HepG2 (cell line): ENCODE measurements around the gene RASIP1. TPM values are rescaled to one million over a fixed set of nuclear protein-coding genes. Genes with fewer than 3 reads are reported as not detected.
A peak's percentile ranks its signal among the peaks of the same experiment; 100 is the strongest.

Experiments used
- ELF3 ChIP-seq: IDR thresholded peaks from 2 replicates; pipeline ENCODE4 v1.6.1; 2016; ENCODE audit warnings: missing genetic modification reagents, missing compliant biosample characterization
- HDAC1 ChIP-seq: sonication (generic); formaldehyde crosslinking; IDR thresholded peaks from 2 replicates; pipeline ENCODE4 v1.5.1; 2020; ENCODE audit warnings: mild to moderate bottlenecking, missing genetic modification reagents
- HOXA3 ChIP-seq: sonication (generic); formaldehyde crosslinking; IDR thresholded peaks from 2 replicates; pipeline ENCODE4 v1.5.0; 2020; ENCODE audit warnings: missing genetic modification reagents
- KDM2A ChIP-seq: sonication (generic); formaldehyde crosslinking; IDR thresholded peaks from 2 replicates; pipeline ENCODE4 v1.4.0; 2020; ENCODE audit warnings: low read depth, missing genetic modification reagents, borderline replicate concordance
- POLR2G ChIP-seq: fragments of 200-400 bp; formaldehyde crosslinking; IDR thresholded peaks from 2 replicates; pipeline ENCODE4 v1.6.1; 2018; ENCODE audit warnings: mild to moderate bottlenecking, low read depth, low read length, moderate library complexity
- RFXANK ChIP-seq: IDR thresholded peaks from 2 replicates; pipeline ENCODE4 v1.6.1; 2016
- RXRB ChIP-seq: IDR thresholded peaks from 2 replicates; pipeline ENCODE4 v1.6.1; 2016; ENCODE audit warnings: borderline replicate concordance, missing genetic modification reagents, missing compliant biosample characterization
- SP1 ChIP-seq, 2 experiments: fragments of 450-650 bp in 1 of 2; sonication (generic) in 1 of 2; formaldehyde crosslinking in 1 of 2; IDR thresholded peaks; 2 replicates each; pipeline versions ENCODE4 v1.4.0 to v1.6.1; 2016 to 2020; ENCODE audit warnings: missing genetic modification reagents in 1 of 2
- TAF1 ChIP-seq: sonication (generic); formaldehyde crosslinking; IDR thresholded peaks from 2 replicates; pipeline ENCODE4 v1.4.0; 2020; ENCODE audit warnings: missing genetic modification reagents
- ZFP36L1 ChIP-seq: sonication (generic); formaldehyde crosslinking; IDR thresholded peaks from 2 replicates; pipeline ENCODE4 v1.8.0; 2022; ENCODE audit warnings: mild to moderate bottlenecking, missing genetic modification reagents, moderate library complexity
- ZNF547 ChIP-seq: sonication (generic); formaldehyde crosslinking; IDR thresholded peaks from 2 replicates; pipeline ENCODE4 v1.5.1; 2020; ENCODE audit warnings: mild to moderate bottlenecking, missing genetic modification reagents
- polyA plus RNA-seq, 8 experiments: library from polyadenylated mRNA; depleted of rRNA in 3 of 8; stranded (reverse) in 7 of 8; unstranded in 1 of 8; fragments of >200 nt; fragmentation: Illumina TruSeq in 4 of 8; extraction: Trizol in 4 of 8; gene quantifications; 2 replicates each; pipeline versions ENCODE4 v1.2.1 to v1.2.3, GENCODE V29; 2011 to 2016; ENCODE audit warnings: low read depth in 4 of 8, missing spikeins in 1 of 8, mixed read lengths in 1 of 8; ENCODE audit not compliant: insufficient read depth in 1 of 8
- total RNA-seq, 5 experiments: library from RNA; depleted of rRNA; stranded (reverse); fragments of >200 nt; fragmentation: Illumina TruSeq; extraction: Trizol; gene quantifications; 2 replicates each; pipeline ENCODE4 v1.2.3, GENCODE V29; 2016; ENCODE audit warnings: low read depth in 1 of 5
- TF ChIP-seq, protein P1 (sequence below): sonication (generic); formaldehyde crosslinking; IDR thresholded peaks from 2 replicates; pipeline ENCODE4 v1.4.0; 2020; ENCODE audit warnings: missing genetic modification reagents
- TF ChIP-seq, protein P2 (sequence below): sonication (generic); formaldehyde crosslinking; IDR thresholded peaks from 2 replicates; pipeline ENCODE4 v1.4.0; 2020; ENCODE audit warnings: mild to moderate bottlenecking, missing genetic modification reagents
- TF ChIP-seq, protein P3 (sequence below): sonication (generic); formaldehyde crosslinking; IDR thresholded peaks from 2 replicates; pipeline ENCODE4 v1.4.0; 2020; ENCODE audit warnings: mild to moderate bottlenecking, missing genetic modification reagents
- TF ChIP-seq, protein P4 (sequence below): sonication (generic); formaldehyde crosslinking; IDR thresholded peaks from 2 replicates; pipeline ENCODE4 v1.4.0; 2020; ENCODE audit warnings: missing genetic modification reagents
- TF ChIP-seq, protein P5 (sequence below): IDR thresholded peaks from 2 replicates; pipeline ENCODE4 v1.6.1; 2016

The RASIP1 gene
- total and polyA plus RNA-seq, 2 of the 13 experiments (the other 11 are each of a cell fraction or from before 2014, with no cell fraction given) = 0.44 to 0.58 TPM

DNA sequence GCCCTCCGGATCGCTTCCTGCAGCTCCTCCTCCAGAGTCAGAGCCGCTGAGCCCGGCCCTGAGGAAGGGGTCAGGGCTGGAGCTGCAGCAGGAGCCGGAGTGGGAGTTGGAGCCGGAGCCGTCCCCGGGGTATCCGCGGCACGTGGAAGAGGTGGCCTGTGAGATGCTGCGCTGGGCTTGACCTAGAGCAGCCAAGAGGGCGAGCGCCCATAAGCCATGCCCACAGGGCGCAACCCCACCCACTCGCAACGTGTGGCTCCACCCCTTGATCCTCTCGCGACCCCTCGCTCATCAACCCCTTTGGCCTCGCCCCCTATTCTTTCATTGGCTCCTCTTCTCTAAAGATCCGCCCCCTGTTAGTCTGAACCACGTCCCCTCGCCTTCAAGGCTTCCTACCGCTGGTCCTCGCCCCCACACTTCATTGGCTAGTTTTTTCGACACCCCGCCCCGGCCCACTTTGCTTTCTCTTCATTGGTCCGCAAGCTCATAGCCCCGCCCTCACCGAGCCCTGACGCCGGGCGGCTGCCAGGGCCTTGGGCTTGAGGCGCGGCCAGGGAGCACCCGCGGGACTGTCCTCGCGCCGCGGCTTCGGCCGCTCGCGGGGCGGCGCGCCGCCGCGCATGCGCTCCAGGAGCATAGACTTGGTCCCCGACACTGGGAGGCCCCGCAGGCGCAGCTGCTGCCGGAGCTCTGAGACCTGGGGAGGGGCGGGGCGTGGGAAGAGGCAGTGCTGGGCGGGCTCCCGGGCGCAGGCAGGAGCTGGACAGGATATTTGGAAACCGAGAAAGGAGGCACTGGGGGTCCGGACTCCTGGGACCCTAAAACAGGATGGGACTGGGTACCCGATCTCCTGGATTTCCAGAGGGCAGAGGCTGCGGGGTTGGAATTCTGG is 26.3 kb downstream of the RASIP1 start (continued):
- no peak for TF ChIP-seq SP1 (IDR thresholded peaks at IDR 0.05)
- TF ChIP-seq SP1 (CRISPR knock-in tag; IDR thresholded peaks at IDR 0.05) = peak; percentile 78
- TF ChIP-seq, protein P1, sequence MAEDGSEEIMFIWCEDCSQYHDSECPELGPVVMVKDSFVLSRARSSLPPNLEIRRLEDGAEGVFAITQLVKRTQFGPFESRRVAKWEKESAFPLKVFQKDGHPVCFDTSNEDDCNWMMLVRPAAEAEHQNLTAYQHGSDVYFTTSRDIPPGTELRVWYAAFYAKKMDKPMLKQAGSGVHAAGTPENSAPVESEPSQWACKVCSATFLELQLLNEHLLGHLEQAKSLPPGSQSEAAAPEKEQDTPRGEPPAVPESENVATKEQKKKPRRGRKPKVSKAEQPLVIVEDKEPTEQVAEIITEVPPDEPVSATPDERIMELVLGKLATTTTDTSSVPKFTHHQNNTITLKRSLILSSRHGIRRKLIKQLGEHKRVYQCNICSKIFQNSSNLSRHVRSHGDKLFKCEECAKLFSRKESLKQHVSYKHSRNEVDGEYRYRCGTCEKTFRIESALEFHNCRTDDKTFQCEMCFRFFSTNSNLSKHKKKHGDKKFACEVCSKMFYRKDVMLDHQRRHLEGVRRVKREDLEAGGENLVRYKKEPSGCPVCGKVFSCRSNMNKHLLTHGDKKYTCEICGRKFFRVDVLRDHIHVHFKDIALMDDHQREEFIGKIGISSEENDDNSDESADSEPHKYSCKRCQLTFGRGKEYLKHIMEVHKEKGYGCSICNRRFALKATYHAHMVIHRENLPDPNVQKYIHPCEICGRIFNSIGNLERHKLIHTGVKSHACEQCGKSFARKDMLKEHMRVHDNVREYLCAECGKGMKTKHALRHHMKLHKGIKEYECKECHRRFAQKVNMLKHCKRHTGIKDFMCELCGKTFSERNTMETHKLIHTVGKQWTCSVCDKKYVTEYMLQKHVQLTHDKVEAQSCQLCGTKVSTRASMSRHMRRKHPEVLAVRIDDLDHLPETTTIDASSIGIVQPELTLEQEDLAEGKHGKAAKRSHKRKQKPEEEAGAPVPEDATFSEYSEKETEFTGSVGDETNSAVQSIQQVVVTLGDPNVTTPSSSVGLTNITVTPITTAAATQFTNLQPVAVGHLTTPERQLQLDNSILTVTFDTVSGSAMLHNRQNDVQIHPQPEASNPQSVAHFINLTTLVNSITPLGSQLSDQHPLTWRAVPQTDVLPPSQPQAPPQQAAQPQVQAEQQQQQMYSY (CRISPR knock-in tag) = peak; percentile 72; the same call in 1 of the 2 replicates
- TF ChIP-seq HOXA3 (CRISPR knock-in tag) = 0 out of 2 replicates have a peak, but pooled peaks have one; percentile 74
- TF ChIP-seq, protein P2, sequence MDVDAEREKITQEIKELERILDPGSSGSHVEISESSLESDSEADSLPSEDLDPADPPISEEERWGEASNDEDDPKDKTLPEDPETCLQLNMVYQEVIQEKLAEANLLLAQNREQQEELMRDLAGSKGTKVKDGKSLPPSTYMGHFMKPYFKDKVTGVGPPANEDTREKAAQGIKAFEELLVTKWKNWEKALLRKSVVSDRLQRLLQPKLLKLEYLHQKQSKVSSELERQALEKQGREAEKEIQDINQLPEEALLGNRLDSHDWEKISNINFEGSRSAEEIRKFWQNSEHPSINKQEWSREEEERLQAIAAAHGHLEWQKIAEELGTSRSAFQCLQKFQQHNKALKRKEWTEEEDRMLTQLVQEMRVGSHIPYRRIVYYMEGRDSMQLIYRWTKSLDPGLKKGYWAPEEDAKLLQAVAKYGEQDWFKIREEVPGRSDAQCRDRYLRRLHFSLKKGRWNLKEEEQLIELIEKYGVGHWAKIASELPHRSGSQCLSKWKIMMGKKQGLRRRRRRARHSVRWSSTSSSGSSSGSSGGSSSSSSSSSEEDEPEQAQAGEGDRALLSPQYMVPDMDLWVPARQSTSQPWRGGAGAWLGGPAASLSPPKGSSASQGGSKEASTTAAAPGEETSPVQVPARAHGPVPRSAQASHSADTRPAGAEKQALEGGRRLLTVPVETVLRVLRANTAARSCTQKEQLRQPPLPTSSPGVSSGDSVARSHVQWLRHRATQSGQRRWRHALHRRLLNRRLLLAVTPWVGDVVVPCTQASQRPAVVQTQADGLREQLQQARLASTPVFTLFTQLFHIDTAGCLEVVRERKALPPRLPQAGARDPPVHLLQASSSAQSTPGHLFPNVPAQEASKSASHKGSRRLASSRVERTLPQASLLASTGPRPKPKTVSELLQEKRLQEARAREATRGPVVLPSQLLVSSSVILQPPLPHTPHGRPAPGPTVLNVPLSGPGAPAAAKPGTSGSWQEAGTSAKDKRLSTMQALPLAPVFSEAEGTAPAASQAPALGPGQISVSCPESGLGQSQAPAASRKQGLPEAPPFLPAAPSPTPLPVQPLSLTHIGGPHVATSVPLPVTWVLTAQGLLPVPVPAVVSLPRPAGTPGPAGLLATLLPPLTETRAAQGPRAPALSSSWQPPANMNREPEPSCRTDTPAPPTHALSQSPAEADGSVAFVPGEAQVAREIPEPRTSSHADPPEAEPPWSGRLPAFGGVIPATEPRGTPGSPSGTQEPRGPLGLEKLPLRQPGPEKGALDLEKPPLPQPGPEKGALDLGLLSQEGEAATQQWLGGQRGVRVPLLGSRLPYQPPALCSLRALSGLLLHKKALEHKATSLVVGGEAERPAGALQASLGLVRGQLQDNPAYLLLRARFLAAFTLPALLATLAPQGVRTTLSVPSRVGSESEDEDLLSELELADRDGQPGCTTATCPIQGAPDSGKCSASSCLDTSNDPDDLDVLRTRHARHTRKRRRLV (CRISPR knock-in tag) = no peak
- peak; percentile 44; the same call in 1 of the 2 replicates for TF ChIP-seq HDAC1 (CRISPR knock-in tag)
- TF ChIP-seq, protein P3, sequence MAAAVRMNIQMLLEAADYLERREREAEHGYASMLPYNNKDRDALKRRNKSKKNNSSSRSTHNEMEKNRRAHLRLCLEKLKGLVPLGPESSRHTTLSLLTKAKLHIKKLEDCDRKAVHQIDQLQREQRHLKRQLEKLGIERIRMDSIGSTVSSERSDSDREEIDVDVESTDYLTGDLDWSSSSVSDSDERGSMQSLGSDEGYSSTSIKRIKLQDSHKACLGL (CRISPR knock-in tag) = peak; percentile 65
- TF ChIP-seq KDM2A (CRISPR knock-in tag) = peak; percentile 92
- peak; percentile 58; the same call in 1 of the 2 replicates for TF ChIP-seq TAF1 (CRISPR knock-in tag)
- peak; percentile 13; the same call in 1 of the 2 replicates for TF ChIP-seq ZFP36L1 (CRISPR knock-in tag)
- TF ChIP-seq, protein P4, sequence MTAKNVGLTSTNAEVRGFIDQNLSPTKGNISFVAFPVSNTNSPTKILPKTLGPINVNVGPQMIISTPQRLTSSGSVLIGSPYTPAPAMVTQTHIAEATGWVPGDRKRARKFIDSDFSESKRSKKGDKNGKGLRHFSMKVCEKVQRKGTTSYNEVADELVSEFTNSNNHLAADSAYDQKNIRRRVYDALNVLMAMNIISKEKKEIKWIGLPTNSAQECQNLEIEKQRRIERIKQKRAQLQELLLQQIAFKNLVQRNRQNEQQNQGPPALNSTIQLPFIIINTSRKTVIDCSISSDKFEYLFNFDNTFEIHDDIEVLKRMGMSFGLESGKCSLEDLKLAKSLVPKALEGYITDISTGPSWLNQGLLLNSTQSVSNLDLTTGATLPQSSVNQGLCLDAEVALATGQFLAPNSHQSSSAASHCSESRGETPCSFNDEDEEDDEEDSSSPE (CRISPR knock-in tag) = 0 out of 2 replicates have a peak, but pooled peaks have one; percentile 18
- TF ChIP-seq, protein P5, sequence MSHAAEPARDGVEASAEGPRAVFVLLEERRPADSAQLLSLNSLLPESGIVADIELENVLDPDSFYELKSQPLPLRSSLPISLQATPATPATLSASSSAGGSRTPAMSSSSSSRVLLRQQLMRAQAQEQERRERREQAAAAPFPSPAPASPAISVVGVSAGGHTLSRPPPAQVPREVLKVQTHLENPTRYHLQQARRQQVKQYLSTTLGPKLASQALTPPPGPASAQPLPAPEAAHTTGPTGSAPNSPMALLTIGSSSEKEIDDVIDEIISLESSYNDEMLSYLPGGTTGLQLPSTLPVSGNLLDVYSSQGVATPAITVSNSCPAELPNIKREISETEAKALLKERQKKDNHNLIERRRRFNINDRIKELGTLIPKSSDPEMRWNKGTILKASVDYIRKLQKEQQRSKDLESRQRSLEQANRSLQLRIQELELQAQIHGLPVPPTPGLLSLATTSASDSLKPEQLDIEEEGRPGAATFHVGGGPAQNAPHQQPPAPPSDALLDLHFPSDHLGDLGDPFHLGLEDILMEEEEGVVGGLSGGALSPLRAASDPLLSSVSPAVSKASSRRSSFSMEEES (CRISPR knock-in tag) = 0 out of 2 replicates have a peak, but pooled peaks have one; percentile 56
- peak; percentile 44; the same call in 1 of the 2 replicates for TF ChIP-seq RFXANK (CRISPR knock-in tag)
- peak; percentile 61; the same call in 1 of the 2 replicates for TF ChIP-seq ZNF547
- TF ChIP-seq RXRB (CRISPR knock-in tag) = 0 out of 2 replicates have a peak, but pooled peaks have one; percentile 25
- TF ChIP-seq ELF3 (CRISPR knock-in tag) = 0 out of 2 replicates have a peak, but pooled peaks have one; percentile 17
- peak; percentile 65; the same call in 1 of the 2 replicates for TF ChIP-seq POLR2G
